Right lobe of liver (tissue), 4 donors: Measurements from ENCODE around the gene P2RY8.

Experiments
- POLR2A ChIP-seq: fragments of 450-650 bp; IDR thresholded peaks from one replicate; pipeline ENCODE4 v1.6.1; 2017; ENCODE audit warnings: antibody characterized with exemption, mild to moderate bottlenecking
- TF ChIP-seq, protein P1 (sequence below), 4 donors: fragments of 200-600 bp in 3 of 4; fragments of 450-650 bp in 1 of 4; IDR thresholded peaks; one replicate each; pipeline versions ENCODE4 v1.5.1 to v1.8.0; 2016 to 2022; ENCODE audit warnings: antibody characterized with exemption in 4 of 4, mild to moderate bottlenecking in 2 of 4
- donor health status: DM: no; HTN: no; CAD: no.
- donor health status: DM: no; HTN: no; CAD: no.
- donor health status: DM: no; HTN: yes; CAD: no.

GRCh38 chrX:1502241-1502640 is 34.7 kb downstream of the P2RY8 start:
- TF ChIP-seq, protein P1, sequence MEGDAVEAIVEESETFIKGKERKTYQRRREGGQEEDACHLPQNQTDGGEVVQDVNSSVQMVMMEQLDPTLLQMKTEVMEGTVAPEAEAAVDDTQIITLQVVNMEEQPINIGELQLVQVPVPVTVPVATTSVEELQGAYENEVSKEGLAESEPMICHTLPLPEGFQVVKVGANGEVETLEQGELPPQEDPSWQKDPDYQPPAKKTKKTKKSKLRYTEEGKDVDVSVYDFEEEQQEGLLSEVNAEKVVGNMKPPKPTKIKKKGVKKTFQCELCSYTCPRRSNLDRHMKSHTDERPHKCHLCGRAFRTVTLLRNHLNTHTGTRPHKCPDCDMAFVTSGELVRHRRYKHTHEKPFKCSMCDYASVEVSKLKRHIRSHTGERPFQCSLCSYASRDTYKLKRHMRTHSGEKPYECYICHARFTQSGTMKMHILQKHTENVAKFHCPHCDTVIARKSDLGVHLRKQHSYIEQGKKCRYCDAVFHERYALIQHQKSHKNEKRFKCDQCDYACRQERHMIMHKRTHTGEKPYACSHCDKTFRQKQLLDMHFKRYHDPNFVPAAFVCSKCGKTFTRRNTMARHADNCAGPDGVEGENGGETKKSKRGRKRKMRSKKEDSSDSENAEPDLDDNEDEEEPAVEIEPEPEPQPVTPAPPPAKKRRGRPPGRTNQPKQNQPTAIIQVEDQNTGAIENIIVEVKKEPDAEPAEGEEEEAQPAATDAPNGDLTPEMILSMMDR (IDR thresholded peaks at IDR 0.05), result no peak
- TF ChIP-seq POLR2A, result no peak
